ENCODE measurements around the gene CFAP61. TPM values are rescaled to one million over a fixed set of nuclear protein-coding genes. Genes with fewer than 3 reads are reported as not detected.

Gene CFAP61
- total RNA-seq, 1 donor from 2014 or later, result 73.4 TPM

DNA sequence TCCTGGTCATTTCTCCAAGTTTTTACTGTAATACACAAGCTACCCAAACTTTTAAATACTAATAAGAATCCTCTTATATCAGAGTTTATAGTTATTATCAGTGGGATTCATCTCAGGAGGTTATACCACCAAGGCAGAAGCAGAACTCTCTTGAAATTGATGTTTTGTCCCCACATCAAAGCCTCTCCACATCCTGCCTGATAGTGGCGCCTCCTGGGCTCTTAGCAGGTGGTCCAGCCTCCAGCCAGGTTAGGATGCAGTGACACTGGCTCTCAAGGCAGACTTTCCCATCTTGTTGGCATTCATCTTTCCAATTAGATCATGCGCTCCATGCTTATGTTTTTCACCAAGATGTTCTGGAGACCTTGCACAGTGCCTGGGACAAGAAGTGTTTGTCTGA lies 233.7 kb downstream of the CFAP61 start:
- no peak for DNase-seq (ENCODE audit: low spot score)
- intact Hi-C loops (cut with DNase I), result no loop called here

DNA sequence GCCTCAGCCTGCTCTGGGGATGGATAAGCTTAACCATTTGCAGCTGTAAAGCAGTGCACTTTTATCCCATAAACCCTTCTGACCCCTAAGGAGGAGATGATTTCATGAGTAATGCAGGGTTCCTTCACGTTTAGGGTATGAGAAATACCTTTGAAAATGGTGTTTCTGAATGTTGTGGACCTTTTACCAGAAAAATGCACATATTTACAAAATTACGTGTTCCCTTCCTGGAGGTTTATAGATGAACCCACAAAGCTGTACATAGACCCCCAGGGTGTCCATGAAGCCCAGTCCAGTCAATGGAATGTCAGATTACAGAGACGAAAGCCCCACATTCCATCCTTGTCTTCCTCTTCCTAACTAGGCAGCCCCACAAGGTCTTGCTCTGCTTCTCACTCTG lies 237.0 kb downstream of the CFAP61 start:
- intact Hi-C loops (cut with DNase I), result no loop called here
- DNase-seq (ENCODE audit: low spot score), result no peak

DNA sequence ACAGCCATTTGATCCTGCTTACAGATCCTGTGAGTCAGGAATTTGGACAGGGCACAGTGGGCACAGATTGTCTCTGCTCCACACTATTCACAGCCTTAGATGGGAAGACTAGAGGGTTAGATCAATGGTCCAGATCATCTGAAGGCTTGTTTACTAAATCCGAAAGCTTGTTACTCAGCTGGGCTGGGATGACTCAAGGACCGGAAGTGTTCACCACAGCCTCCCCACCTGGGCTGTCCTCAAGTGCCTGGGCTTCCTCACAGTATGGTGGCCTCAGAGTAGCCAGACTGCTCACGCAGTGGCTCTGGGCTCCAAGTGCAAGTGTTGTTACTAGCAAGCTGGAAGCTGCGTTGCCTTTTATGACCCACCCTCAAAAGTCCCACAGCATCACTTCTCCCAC lies 240.1 kb downstream of the CFAP61 start:
- intact Hi-C loops (cut with DNase I), result no loop called here
- DNase-seq (ENCODE audit: low spot score), result no peak

DNA sequence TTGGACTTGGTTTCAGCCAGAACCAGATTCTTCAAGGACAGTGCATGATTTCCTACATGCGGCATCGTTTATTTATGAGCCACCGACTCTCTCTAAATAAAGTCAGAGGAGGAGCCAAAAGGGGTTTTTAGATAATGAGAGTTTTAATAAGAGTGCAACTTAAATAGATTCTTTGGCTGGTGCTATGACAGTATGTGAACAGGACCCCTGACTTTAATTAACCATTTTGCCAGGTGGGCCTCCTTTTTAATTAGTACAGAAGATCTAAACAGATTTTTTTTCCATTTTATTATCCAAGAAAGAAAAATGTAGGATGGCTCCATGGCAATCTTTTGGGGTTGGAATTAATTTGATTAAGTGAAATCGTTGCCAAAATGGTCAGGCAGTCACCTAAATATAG lies 240.8 kb downstream of the CFAP61 start:
- no peak for DNase-seq (ENCODE audit: low spot score)
- intact Hi-C loops (cut with DNase I), result no loop called here

DNA sequence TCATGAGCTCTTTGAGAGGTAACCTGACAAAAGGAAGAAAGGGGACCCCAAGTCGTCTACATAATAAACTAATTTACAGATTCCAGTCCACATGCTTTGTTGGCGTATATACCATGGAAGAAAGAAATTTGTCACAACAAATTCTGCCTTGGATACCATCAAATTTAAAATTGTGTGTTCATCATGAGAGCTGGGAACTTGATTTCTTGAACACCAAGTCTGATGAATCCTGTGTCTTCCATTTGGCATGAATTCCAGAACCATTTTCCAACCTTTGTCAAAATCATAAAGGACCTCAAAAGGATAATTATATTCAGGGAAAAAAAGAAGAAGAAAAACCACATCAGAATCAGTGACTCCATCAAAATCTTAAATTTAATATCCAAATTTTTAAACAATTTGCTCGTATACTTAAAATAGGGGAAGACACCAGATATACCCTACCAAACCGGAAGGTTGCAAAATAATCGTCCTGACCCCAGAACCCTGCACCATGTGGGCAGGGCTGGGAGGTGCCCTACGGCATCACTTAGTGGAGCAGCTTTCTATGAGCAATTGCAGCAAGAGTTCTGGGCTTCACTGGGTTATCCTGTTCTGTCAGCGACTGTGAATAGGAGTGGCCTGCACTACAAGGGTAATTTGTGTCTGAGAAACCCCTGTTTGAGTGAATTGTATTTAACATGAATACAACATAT lies 241.5 kb downstream of the CFAP61 start:
- no peak for DNase-seq (ENCODE audit: low spot score)
- intact Hi-C loops (cut with DNase I), result no loop called here

DNA sequence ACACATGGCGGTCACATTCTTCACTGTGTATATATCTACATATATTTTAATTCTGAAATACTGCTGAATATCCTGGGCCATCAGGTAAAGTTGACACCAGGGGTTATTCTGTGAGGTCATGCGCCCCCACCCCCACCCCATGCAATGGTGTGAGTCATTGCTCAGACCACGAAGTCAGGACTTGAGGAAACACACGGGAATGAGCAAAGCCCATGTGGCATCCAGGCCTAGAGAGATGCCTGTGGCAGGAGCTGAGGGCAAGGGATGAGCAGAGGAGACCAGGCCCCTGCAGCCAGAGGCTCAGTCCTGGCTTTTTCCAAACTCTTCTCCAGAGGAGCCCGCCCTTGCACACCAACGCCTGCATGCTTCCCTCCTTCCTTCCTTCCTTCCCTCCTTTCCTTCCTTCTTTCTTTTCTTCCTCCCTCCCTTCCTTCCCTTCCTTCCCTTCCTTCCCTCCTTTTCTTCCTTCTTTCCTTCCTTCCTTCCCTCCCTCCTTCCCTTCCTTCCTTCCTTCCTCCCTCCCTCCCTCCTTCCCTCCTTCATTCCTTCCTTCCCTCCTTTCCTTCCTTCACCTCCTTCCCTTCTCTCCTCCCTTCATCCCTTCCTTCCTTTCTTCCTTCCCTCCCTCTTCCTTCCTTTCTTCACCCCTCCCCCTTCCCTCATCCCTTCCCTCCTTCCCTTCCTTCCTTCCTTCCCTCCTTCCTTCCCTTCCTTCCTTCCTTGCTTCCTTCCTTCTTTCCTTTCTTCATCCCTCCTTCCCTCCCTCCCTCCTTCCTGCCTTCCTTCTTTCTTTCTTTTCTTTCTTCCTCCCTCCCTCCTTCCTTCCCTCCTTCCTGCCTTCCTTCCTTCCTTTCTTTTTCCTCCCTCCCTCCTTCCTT lies 243.5 kb downstream of the CFAP61 start:
- DNase-seq (ENCODE audit: low spot score), result no peak
- intact Hi-C loops (cut with DNase I), result no loop called here

DNA sequence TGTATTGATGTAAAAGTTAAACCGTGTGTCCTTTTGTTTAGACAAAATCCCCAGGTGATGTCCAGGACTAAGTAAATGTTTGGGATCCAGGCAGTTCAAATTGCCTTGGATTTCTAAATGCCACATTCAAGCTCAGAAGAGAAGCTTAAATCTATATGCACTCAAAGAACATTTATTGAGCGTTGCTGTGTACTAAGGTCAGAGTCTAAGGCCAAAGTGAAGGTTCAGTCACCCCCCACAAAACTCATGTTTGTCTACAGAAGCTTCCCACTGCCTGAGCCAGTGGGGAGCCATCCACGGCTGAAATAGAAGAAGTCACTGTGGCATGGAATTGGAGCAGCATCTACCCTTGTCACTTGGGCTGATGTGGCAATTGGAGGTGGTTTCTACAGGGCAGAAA lies 244.8 kb downstream of the CFAP61 start:
- intact Hi-C loops (cut with DNase I), result no loop called here
- DNase-seq (ENCODE audit: low spot score), result no peak

DNA sequence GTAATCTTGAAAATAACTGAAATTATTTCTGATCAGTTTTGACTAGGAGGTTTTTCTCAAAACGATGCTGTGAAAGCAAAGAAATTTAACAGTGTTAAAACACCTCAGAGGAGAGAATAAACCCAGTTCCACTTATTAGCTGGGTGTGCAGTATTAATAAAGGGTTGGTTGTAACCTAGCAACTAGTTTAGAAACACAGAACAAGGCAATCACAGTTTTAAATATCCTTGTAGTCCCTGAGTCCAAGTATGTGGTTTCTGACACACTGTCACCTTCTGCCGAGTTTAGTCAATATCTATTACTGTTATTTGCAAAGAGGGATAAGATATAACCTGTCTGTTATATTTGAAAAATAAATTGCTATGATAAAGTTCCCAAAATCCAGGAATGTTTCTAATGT lies 245.4 kb downstream of the CFAP61 start:
- DNase-seq (ENCODE audit: low spot score), result no peak
- intact Hi-C loops (cut with DNase I), result no loop called here

DNA sequence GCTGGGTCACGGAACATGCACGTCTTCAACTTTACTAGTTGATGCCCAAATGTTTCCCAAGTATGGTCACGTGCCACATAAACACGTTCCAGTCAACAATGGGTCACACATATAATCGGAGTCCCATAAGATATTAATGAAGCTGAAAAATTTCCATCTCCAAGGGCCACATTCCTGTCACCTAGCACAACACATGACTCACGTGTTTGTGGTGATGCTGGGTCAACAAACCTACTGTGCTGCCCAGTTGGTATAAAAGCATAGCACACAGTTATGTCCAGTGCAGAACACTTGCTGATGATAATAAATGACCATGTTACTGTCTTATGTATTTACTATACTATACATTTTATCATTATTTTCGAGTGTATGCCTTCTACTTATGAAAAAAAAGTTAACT lies 247.6 kb downstream of the CFAP61 start:
- DNase-seq (ENCODE audit: low spot score), result no peak
- intact Hi-C loops (cut with DNase I), result no loop called here

DNA sequence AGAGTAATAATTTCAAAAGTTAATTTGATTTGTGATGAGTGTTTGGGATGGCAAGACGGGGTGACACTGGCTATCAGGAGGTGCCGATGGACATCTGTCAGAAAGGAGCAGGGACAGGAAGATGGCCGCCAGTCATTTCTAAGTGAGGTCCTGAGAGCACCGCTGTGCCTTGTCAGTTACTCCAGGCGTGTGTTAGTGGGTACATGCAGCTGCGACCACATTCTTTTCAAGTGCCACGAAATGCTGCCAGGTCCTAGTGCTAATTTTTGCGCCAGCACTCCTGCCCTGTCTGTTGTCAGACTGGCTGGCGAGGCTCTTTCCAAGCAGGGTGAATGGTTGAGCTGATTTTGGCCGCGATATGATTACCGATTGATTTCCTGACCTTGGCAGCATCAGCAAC lies 251.0 kb downstream of the CFAP61 start:
- intact Hi-C loops (cut with DNase I), result no loop called here
- DNase-seq (ENCODE audit: low spot score), result no peak

DNA sequence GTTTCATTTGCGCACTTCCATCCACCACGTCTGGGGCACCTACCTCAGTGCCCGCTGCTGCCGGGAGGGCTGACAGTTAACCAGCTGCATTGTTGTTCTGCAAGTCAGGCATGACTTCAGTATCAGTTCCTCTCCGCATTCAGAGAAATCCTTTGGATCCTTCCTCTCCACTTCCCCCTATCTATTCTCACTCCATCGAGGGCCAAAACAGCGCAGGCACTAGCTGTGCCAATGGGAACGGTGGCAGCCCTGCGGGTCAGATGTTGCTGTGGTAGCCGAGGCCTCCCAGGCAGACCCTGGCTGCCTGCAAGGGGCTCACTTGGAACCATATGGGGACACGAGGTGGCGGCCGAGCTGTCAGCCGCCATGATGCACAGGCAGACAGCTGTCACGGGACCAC lies 251.4 kb downstream of the CFAP61 start:
- DNase-seq (ENCODE audit: low spot score), result no peak
- intact Hi-C loops (cut with DNase I), result no loop called here

DNA sequence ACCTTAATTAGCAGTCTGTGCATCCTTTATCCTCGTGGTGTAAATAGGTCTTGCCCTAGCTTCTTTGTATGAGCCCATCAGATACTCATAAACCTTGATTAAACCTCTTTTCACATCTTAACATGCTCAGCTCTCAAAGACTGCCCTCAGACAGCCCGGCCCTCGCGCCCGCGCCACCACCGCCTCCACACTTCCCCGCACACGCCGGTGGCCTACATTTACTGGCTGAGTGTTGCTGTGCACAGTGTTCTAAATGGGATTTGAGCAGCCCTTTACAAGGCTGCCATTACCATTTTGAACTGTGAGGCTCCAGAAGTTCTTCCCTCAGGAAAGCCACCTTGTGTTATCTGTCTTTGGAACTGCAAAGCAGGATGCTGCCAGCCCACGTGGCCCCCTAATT lies 252.6 kb downstream of the CFAP61 start:
- intact Hi-C loops (cut with DNase I), result no loop called here
- no peak for DNase-seq (ENCODE audit: low spot score)

DNA sequence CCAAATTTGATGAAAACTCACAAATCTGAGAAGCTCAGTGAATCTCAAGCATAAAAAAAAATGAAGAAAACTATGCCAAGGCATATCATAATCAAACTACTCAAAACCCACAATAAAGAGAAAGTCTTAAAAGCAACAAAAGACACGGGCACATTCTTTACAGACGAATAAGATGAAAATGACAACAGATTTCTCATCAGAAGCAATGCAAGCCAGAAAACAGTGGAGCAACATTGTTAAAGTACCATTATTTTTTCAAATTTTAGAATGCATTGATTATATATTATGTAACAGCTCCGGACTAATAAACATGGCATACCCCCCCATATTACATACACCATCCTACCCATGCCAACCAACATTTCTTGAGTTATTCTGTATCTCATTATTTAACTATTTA lies 260.2 kb downstream of the CFAP61 start:
- no peak for DNase-seq (ENCODE audit: low spot score)
- intact Hi-C loops (cut with DNase I), result no loop called here

DNA sequence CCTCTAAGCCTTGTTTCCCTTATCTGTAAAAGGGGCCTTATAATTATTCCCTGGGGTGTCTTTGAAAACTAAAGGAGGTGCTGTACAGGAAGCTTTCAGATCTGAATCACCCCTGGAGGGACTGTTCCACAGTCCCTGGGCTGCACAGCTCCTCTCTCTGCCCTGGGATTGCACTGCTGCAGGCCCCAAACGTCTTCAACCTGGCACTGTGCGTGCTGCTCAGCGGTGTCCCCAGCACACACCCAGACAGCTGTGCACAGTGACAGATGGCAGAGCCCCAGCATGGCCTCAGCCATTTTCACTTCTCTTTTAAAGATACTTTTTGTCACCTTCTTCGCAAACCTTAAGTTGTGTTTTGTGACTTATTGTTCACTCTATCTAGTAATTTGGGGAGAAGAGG lies 264.9 kb downstream of the CFAP61 start:
- intact Hi-C loops (cut with DNase I), result no loop called here
- DNase-seq (ENCODE audit: low spot score), result no peak

DNA sequence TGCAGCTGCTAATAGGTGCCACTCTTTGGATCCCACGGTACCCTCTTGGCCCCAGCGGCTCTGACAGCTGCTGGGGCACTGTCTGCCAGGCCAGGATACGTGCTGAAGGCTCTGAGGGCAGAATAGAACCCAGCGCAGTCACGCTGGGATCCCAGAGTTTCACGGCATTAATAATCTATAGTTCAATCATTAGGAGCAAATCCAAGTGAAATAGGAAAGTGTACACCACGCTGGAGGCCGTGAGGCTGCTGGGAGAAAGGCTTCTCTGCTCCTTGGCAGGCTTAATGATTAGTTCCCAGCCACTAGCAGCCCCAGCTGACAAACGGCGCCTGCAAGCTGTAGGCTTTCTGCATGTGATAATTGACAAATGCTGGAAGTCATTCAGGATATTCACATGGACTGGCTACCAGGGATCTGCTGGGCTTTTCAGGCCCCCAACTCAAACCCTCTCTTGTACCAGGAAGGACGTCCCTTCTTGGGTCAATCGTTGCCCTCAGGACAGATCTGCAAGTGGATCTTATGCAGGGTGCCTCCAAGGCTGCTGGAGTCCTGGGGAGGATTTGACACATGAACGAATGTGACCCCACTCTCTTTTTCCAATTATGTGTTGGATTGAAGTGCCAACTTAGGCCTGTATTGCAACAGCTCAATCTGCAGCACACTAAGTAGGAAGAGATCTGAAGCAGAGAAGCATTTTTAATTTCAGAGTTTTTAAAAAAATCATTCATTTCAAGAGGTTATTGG lies 265.5 kb downstream of the CFAP61 start:
- intact Hi-C loops (cut with DNase I), result no loop called here
- no peak for DNase-seq (ENCODE audit: low spot score)

DNA sequence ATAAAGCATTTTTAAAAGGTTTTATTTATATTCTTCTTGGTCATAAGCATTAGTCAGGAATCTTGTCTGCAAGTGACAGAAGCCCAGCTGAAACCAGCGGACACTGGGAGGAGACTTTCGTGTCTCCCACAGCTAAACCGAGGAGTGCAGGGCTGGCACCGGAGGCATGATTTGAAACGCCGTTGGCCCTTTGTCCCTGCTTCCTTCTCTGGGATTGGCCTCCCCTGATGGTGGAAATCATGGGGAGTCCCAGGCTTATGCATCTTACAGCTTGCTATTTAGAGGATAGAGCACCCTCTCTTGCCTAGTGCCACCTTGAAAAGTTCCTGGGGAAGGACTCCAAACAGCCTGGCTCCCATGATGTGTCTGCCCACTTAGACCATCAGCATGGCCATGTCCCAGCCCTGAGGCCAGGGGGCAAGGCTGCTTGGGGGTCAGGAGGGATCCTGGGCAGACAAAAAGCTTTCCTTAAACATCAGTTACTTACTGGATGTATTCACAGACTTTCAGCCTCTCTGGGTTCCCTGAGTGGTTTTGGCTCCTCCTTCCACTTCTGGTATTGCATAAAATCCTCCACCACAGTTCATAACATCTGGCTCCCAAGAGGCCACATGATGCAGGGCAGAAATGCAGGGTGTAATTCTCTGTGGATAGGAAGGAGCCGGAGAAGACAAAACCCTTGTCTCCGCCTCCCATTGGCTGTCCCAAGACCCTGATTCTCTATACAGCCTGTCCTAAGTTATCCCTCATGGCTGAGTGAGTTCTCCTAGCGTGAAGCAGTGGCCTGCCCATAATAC lies 266.2 kb downstream of the CFAP61 start:
- DNase-seq (ENCODE audit: low spot score), result no peak
- intact Hi-C loops (cut with DNase I), result no loop called here

DNA sequence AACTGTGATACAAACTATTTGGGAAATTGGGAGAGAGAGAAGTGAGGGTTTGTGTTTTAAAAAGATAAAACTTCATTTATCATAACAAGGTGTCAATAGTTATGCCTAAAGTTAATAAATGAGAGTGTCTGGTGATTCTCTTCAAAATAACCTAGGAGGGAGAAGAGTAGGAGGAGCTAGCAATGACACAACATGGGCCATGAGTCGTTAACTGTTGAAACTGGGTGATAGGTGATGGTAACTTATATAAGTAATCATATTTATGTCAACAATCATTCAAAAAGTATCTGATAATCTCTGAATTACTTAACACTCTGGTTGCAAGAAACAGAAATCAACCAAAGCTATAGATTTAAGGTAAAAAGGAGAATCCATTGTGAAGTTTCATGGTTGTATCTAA lies 268.8 kb downstream of the CFAP61 start:
- no peak for DNase-seq (ENCODE audit: low spot score)
- intact Hi-C loops (cut with DNase I), result no loop called here

DNA sequence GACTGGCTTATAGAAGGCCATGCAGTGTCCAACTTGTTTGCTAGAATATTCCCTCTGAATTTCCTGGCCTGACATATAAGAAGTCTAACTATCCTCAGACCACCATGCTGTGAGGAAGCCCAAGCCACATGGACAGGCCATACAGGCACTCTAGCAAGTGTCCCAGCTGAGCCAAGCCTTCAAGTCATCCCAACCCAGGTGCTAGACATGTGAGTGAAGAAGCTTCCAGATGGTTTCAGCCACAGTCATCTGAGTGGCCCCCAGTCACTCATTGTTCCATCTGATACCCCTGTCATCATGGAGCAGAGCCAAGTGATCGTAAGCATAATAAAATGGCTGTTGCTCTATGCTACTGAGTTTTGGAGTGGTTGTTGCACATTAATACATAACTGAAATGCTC lies 269.6 kb downstream of the CFAP61 start:
- no peak for DNase-seq (ENCODE audit: low spot score)
- intact Hi-C loops (cut with DNase I), result no loop called here

DNA sequence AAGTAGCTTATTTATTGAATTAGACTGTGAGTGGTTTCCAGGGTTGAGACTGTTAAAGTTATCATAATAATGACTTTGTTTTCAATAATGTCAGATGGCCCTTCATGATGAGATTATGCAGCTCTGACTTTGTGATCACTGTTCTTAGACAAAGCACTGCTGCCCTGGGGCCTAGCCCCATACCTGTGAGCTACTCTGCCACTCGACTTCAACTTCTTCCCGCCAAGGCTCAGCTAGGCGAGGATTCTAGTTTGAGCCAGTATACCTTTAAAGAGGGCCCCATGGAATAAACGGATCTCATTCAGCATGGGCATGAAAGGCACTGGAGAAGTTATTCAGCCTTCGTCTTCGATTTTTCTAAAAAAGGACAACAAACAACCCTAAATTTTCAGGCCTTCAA lies 270.6 kb downstream of the CFAP61 start:
- intact Hi-C loops (cut with DNase I), result no loop called here
- DNase-seq (ENCODE audit: low spot score), result no peak

DNA sequence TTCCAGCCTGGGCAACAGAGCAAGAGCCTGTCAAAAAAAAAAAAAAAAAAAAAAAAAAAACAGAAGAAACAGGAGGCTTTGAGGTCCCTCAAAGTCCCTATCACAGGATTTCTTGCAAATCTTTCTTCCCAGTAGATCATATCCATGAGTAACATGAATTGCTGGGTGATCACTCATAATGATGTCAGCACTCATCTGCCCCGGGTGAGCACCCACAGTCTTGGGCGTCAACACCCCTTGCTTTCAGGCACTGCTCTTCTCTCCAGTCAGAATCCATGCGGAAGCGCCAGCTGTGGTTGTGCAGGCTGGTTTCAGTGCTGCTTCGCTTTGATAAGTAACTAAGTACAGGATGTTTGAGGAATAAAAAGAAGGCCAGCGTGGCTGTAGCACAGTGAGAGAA lies 275.4 kb downstream of the CFAP61 start:
- intact Hi-C loops (cut with DNase I), result no loop called here
- DNase-seq (ENCODE audit: low spot score), result no peak
